NCI-H460 (cell line): ENCODE data around the gene ACTL6A. TPM values are rescaled to one million over a fixed set of nuclear protein-coding genes. Genes with fewer than 3 reads are reported as not detected.
A peak's percentile ranks its signal among the peaks of the same experiment; 100 is the strongest.

ENCODE experiments used
- DNase-seq: peaks from one replicate; pipeline ENCODE4 v3.0.0-alpha.2; 2016; ENCODE audit warnings: low read depth; ENCODE audit errors: extremely low read depth
- small RNA-seq, 2 experiments: library from RNA; depleted of rRNA; stranded (forward); fragments of <200 nt; gene quantifications; one replicate each; pipeline ENCODE3, GENCODE V24; 2014
- total RNA-seq: library from RNA; depleted of rRNA; stranded (reverse); fragments of >200 nt; shearing (Covaris generic); gene quantifications from 2 replicates; pipeline ENCODE4 v1.2.3, GENCODE V29; 2014; rRNA removed

Gene ACTL6A
- total RNA-seq, 1 experiment from 2014 or later, result 85.0 TPM

GRCh38 chr3:179589143-179589542 lies 26.4 kb downstream of the ACTL6A start:
- DNase-seq, result no peak

DNA sequence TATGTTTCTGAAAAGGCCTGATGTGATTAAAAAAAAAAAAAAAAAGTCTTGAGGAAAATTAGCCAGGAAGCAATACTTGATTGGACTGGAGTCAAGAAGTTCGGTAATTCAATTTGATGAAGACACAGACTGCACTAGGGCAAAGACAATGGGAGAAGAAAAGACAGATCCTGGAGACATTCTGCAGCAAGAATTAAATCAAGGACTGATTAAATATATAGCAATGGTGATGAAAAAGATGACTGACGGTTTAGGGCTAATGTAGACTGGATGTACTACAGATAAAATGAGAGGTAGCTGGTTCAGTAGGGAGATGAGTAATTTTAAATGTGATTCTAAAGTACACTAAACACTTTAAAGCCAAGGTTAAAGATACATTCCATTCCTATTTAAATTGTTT lies 27.9 kb downstream of the ACTL6A start:
- no peak for DNase-seq

DNA sequence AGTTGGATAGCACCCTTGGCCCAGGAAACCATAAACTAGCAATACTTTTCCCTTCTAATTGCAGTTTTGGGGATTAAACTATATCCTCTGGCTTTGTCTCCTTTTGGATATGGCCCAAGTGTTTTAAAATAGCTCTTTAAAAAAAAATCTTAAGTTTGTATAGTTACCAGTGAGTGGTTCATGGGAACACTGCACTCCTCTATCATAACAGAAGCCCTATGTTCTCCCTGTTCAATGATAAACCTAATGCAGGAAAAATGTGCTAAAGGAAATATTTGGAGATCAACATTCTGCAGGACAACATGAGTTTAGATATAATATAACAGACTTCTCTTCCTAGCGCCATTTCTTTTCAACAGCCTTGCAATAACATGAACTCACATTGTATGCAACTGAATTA lies 28.6 kb downstream of the ACTL6A start:
- no peak for DNase-seq

- DNase-seq, result no peak
Measured at GRCh38 chr3:179599531-179599930, 36.8 kb downstream of the ACTL6A start.

- DNase-seq, result no peak
Measured at GRCh38 chr3:179603321-179603720, 40.6 kb downstream of the ACTL6A start.

GRCh38 chr3:179603831-179604230 lies 41.1 kb downstream of the ACTL6A start:
- no peak for DNase-seq

- DNase-seq, result peak; percentile 91
Measured at GRCh38 chr3:179604321-179605078, 41.8 kb downstream of the ACTL6A start, which contains the start of the genes MRPL47 and NDUFB5. Gene MRPL47, minus strand, starts transcription at chr3:179604638. Its CDS starts 14 bp downstream, at chr3:179604624. Gene NDUFB5, plus strand, starts transcription at chr3:179604794. Its CDS starts 22 bp downstream, at chr3:179604816.

- no peak for DNase-seq
Measured at GRCh38 chr3:179606534-179607085, 43.9 kb downstream of the ACTL6A start.

DNA sequence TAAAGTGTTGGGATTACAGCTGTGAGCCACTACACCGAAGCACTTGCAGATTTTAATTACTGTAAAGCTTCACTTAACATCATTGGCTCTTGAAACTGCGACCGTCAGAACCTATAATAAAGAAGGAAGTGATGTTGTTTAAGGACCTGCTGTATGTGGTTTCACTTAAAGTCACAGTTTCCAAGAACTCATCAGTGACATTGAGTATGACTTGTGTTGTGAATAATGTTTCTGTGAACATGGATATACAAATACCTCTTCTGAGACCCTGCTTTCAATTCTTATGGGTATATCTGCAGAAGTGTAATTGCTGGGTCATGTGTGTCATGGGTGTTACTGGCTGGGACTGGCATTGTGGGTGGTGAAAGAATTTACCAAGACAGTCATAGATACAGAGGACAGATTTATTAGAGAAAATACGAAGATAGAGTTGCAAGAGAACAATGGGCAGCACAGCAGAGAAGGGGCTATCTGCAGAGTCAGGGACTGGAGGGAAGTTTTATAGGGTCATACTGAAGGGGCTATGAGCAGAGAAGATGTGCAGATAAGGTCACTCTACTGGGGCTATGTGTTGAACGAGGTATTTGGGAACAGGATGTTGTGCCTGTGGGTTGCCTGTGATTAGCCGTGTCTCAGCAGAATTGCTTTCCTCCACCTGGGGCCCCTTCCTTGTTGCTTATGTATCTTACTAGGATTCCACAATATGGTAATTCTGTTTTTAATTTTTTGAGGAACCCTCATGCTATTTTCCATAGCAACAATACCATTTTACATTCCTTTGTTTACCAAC lies 46.4 kb downstream of the ACTL6A start:
- DNase-seq, result no peak

- DNase-seq, result no peak
Measured at GRCh38 chr3:179610066-179610465, 47.3 kb downstream of the ACTL6A start.

GRCh38 chr3:179613807-179614206 lies 51.1 kb downstream of the ACTL6A start:
- no peak for DNase-seq

- DNase-seq, result no peak
Measured at GRCh38 chr3:179615458-179616173, 52.9 kb downstream of the ACTL6A start.

DNA sequence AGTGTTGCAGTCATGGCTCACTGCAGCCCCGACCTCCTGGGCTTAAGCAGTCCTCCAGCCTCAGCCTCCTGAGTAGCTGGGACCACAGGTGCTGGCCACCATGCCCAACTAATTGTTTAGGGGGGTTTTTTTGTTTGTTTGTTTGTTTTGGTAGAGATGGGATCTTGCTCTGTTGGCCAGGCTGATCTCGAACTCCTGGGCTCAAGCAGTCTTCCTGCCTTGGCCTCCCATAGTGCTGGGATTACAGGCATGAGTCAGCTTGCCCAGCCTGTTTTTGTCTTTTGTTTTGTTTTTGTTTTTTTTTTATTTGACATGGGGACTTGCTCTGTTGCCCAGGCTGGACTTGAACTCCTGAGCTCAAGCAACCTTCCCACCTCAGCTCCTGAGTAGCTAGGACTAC lies 59.3 kb downstream of the ACTL6A start:
- no peak for DNase-seq

- no peak for DNase-seq
Measured at GRCh38 chr3:179624451-179624850, 61.7 kb downstream of the ACTL6A start.

- DNase-seq, result no peak
Measured at GRCh38 chr3:179630753-179631451, 68.2 kb downstream of the ACTL6A start.

Small RNAs within 50 kb of the gene (small RNA-seq; reads per million reads assigned to genes)
- gene AC090425.1 (0 reads per million in 2 experiments), gene RF01210 (0.02 to 0.06 reads per million in 2 experiments)

Other genes with a start within 250 kb of the ACTL6A start
- 49.0 and 51.0 TPM in 2 replicates for gene ZNF639, start 239.9 kb upstream of the ACTL6A start, total RNA-seq
- gene MFN1, start 215.2 kb upstream of the ACTL6A start, total RNA-seq, result 37.2 and 42.4 TPM in 2 replicates
- 20.5 and 21.6 TPM in 2 replicates for gene GNB4, start 111.5 kb upstream of the ACTL6A start, total RNA-seq
- 60.4 and 68.1 TPM in 2 replicates for gene MRPL47, start 41.7 kb downstream of the ACTL6A start, total RNA-seq
- 168 and 203 TPM in 2 replicates for gene NDUFB5, start 41.9 kb downstream of the ACTL6A start, total RNA-seq
- 4.4 and 8.1 TPM in 2 replicates for gene USP13, start 90.1 kb downstream of the ACTL6A start, total RNA-seq